Hematopoietic multipotent progenitor cell (in vitro differentiated cells): ENCODE measurements around the gene CYBRD1. TPM values are rescaled to one million over a fixed set of nuclear protein-coding genes. Genes with fewer than 3 reads are reported as not detected.

Source experiments
- DNase-seq, 3 donors: peaks; one replicate each; pipeline ENCODE4 v3.0.0-alpha.2; 2011 to 2015; ENCODE audit warnings: low read depth in 2 of 3, low spot score in 2 of 3
- total RNA-seq: library from RNA; depleted of rRNA; stranded (reverse); fragments of >200 nt; gene quantifications from one replicate; pipeline ENCODE4 v1.2.3, GENCODE V29; 2012

CYBRD1 gene
- total RNA-seq, 1 donor, result 39.6 TPM

GRCh38 chr2:171550613-171551012, 28.3 kb downstream of the CYBRD1 start:
- DNase-seq, result no peak

GRCh38 chr2:171551836-171552235, 29.6 kb downstream of the CYBRD1 start:
- no peak for DNase-seq

- no peak for DNase-seq
Measured at GRCh38 chr2:171553236-171553635, 31.0 kb downstream of the CYBRD1 start.

- DNase-seq, result no peak
Measured at GRCh38 chr2:171553858-171554257, 31.6 kb downstream of the CYBRD1 start.

GRCh38 chr2:171554991-171555615, 32.8 kb downstream of the CYBRD1 start:
- no peak for DNase-seq

- no peak for DNase-seq
Measured at GRCh38 chr2:171557363-171557762, 35.1 kb downstream of the CYBRD1 start.

- no peak for DNase-seq
Measured at GRCh38 chr2:171563301-171563700, 41.0 kb downstream of the CYBRD1 start.

GRCh38 chr2:171564463-171564862, 42.2 kb downstream of the CYBRD1 start:
- no peak for DNase-seq

GRCh38 chr2:171566057-171566456, 43.8 kb downstream of the CYBRD1 start:
- no peak for DNase-seq

GRCh38 chr2:171566753-171567152, 44.5 kb downstream of the CYBRD1 start:
- DNase-seq, result no peak

- DNase-seq, result no peak
Measured at GRCh38 chr2:171568089-171568488, 45.8 kb downstream of the CYBRD1 start.

GRCh38 chr2:171571721-171572120, 49.4 kb downstream of the CYBRD1 start:
- no peak for DNase-seq

- peak; percentile 52 to 81 (median 68) for DNase-seq
Measured at GRCh38 chr2:171574149-171574795, 52.0 kb downstream of the CYBRD1 start.

- no peak for DNase-seq
Measured at GRCh38 chr2:171575606-171576005, 53.3 kb downstream of the CYBRD1 start.

GRCh38 chr2:171578127-171578803, 56.0 kb downstream of the CYBRD1 start:
- DNase-seq, result no peak

- no peak for DNase-seq
Measured at GRCh38 chr2:171579481-171579880, 57.2 kb downstream of the CYBRD1 start.

GRCh38 chr2:171583566-171583965, 61.3 kb downstream of the CYBRD1 start:
- DNase-seq, result no peak

GRCh38 chr2:171584001-171584400, 61.7 kb downstream of the CYBRD1 start:
- DNase-seq, result no peak

- no peak for DNase-seq
Measured at GRCh38 chr2:171587132-171587531, 64.9 kb downstream of the CYBRD1 start.

- no peak for DNase-seq
Measured at GRCh38 chr2:171587567-171587966, 65.3 kb downstream of the CYBRD1 start.

GRCh38 chr2:171590116-171590515, 67.8 kb downstream of the CYBRD1 start:
- no peak for DNase-seq

- DNase-seq, result no peak
Measured at GRCh38 chr2:171592036-171592555, 69.8 kb downstream of the CYBRD1 start.
